Measurements from ENCODE around the gene ANKS1A. TPM values are rescaled to one million over a fixed set of nuclear protein-coding genes. Genes with fewer than 3 reads are reported as not detected.

The ANKS1A gene
- polyA plus RNA-seq, 5 donors, result 20.2 to 27.5 (median 25.0) TPM

DNA sequence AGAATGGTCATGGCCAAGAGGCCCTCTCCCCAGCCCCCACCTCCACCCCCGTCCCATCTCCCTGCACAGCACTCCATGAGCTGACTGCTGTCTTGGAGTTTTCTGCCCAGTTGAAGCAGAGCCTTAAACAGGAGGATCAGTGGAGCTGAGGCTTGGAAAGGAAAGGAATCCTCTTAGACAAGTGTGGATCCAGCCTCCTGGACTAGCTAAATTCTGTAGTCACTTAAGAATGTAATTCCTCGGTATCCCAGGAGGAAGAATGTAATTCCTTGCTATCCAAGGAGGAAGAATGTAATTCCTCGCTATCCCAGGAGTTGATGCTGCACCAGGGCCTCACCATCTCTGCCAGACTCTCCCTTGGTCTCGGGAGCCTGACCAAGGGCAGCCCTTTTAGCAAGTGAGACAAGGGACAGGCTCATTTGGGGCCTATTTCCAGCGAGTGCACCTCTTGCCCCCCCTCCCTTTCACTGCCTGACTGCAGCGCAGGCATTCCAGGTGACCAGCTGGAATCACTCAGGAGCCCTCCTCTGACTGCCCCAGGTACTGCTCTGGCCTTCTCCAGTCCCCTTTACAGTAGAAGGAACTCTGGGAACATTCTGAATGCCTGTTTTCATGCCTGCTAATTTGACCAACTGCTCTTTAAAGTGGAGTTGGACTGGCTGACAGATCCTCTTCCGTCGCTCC is 175.8 kb downstream of the ANKS1A start:
- DNase-seq, result no peak

DNA sequence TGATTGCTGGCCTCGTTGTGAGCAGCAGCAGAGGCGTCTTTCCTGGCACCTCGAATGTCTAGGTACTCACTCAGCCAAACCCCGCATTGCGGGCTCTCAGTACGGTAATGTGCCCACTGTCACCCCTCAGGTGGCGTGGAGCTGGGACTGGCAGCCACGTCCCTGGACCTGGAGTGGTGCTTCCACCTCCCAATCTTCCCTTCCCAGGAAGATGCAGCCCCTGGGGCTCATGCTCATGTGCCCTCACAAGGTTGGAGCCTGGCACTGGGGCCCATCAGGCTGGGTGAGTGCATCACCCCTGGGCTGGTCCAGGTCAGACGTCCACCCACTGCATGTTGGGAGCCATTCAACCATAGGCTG is 176.4 kb downstream of the ANKS1A start:
- DNase-seq, result no peak

DNA sequence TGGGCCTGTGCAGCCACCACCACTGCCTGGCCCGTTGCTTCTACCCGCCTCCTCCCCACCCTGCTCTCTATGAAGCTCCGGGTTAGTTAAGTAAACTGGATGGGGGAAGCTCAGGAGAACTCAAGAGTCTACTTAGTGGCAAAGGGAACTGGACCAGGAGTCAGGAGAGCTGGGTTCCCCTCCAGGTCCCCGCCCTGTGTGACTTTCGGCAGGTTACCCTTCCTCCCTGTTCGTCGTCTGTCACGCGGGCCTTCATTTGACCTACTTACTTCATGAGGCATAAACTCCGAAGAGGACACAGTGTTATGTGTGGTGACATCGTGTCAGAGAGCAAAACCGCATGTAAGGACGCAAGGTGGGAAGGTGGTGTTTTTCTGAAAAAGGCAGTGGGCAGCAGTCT is 176.8 kb downstream of the ANKS1A start:
- no peak for DNase-seq

DNA sequence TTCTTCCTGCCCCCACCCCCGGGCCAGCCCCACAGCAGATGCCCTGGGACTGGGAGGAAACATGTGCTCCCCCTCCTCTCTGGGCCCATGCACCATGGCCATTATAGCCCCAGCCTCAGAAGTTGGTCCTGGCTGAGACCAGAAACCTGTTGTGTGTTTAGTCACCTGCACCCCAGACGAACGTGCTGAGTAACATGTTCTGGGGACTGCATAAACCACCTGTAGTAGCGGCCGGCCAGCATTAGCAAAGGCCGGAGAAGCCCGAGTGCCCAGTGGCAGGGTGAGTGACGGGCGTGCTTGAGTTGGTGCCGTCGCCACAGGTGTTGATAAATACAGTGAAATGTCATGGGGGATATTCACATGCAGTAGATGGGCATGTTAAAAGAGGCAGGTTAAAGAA is 178.2 kb downstream of the ANKS1A start:
- no peak for DNase-seq

DNA sequence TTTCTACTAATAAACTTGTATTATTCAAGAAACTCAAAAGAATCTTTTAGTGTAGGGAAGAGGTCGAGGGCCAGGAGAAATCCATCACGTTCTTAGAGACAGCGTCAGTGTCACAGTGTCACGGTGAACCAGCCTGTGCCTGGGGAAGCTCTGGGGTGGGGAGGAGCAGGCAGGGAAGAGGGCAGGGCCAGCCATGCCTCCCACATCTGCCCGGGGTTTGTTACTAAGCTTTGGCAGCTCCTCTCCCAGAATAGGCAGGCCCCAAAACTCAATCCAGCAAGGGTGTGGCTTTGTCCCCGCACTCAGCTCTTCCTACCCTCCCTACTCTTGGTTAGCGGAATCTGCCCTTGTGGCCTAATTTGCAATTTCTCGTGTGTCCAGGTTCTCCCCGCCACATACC is 179.2 kb downstream of the ANKS1A start:
- DNase-seq, result no peak

DNA sequence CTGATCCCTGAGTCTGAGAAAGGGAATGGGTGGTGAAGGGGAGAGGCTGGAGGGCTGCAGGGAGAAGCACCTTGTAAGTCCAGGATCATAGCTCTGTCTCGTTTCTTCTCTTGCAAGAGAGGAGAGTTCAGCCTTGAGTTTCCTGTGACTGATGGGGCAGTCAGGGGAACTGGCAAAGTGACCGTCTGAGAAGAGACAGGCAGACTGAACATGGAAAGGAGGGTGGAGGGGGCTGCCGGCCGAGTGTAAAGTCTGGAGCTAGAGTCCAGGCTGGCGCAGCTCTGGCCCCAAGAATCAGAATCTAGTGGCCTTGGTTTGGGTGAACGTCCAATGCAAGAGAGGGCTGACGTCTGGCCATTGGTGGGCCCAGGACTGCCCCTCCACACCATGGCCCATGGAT is 179.6 kb downstream of the ANKS1A start:
- no peak for DNase-seq

DNA sequence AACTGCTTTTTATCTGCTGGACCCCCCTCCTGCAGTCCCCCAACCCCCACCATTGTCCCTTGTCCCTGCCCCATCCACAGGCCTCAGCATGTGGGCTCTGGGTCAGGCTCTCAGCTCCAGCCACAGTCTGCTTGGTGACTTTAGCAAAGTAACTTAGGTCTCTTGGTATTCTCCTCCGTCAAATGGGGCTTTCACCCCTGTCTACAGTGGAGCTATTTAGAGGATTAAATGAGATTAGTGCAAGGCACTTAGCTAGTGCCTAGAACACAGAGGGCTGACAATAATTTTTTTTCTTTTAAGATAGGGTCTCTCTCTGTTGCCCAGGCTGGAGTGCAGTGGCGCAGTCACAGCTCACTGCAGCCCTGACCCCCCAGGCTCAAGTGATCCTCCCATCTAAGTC is 180.2 kb downstream of the ANKS1A start:
- DNase-seq, result no peak

DNA sequence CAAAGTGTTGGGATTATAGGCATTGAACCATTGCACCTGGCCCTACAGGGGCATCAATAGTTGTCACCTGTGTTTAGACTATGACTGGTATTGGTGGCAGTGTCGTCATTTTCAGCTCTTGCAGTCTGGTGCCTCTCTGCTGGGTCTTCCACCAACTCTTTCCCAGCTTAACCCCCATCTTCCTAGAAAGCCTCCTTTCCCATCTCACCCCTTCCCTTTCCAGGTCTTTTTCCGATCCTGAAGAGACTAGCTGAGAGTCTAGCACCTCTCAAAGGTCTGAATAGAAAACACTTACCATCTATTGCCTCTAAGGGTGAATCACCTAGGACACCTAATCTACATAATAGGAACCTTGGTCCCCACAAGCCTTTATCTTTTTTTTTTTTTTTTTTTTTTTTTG is 181.1 kb downstream of the ANKS1A start:
- DNase-seq, result no peak

DNA sequence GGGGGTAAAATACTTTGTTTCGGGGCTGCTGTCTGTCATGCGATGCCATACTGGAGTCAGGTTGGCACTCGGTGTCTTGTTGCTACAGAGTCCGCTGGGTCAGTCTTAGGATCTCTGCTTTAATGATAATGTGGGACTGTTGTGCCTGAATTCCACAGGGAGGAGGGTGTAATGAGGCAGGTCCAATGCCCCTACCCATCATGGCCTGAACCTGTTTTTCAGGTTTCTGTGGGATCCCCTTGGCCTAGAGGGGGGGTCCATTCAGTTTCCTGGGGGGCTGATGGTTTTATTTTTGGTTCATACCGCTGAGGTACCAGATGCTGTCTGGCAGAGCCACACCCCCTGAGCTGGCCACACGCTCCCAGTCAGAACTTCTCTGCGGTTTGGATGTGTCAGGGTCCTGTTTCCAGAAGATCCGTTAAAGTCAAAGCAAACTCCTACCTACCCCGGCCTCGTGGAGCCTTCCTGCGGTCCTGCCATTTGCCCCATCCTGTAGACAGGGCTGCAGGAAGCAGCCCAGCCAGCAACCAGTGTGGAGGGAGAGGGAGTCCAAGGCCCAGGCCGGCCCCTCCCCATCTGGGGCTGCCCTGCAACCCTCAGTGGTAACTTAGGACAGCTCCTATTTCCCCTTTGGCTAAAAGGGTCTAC is 182.4 kb downstream of the ANKS1A start:
- no peak for DNase-seq

DNA sequence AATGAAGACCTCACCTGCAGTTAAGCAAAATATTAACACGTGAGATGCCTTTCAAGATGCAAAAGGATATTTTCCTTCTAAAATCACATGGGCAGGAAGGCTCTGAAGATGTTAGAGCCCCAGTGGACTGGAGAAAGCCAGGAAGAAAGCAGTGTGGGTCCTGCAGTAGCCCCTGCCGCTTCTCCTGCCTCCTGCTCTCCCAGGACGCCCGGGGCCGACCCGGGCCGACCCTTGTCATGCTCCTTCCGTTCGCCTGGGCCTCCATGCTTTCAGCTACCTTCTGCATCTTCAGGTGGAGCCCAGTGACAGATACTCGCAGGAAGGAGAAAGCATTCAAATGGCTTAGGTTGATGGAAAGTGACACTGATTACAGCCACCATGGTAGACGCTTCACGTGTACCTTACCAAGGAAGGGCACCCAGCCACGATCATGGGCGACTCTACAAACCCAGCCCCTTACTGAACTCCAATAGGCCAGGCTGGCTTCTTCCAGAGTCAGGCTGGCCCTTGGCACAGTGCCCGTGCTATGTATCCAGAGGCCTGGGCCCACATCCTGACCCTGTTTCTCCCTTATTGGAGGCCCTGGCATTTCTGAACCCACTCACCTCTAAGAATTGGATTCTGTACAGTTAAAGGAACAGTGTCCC is 183.1 kb downstream of the ANKS1A start:
- no peak for DNase-seq

DNA sequence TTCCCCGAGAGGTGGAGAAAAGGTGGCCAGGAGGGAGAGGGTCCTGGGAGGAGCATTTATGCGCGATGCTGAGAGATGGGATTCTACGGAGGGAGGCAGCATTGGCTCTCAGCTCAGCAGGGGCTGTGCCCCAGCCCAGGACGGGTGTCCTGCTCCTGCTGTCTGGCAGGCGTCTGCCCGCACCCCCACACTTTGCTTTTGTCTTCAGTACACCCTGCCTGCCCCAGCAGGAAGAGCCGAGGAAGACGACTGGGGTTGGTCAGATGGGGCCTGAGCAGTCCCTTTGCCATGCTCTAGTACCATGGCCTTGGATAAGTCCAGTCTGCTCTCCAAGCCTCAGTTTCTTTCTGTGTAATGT is 183.6 kb downstream of the ANKS1A start:
- no peak for DNase-seq

DNA sequence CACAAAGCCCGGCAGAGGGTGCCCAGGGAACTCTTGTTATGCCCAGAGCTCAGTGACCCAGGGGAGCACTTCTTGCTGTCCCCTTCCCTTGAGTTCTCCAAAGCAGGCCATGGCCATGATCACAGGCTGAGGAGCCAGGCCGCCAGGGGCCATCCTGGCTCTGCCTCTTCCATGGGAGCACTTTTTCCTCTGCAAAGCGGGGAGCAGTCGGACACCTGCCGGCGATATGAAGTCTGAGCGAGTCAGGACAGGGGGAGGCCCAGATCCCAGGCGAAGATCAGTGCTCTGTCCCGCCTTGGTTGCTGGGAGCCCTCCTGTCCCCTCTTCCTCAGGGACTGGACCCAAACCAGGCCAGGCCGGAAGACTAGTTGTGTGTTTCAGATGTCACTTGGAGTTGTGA is 184.2 kb downstream of the ANKS1A start:
- no peak for DNase-seq

DNA sequence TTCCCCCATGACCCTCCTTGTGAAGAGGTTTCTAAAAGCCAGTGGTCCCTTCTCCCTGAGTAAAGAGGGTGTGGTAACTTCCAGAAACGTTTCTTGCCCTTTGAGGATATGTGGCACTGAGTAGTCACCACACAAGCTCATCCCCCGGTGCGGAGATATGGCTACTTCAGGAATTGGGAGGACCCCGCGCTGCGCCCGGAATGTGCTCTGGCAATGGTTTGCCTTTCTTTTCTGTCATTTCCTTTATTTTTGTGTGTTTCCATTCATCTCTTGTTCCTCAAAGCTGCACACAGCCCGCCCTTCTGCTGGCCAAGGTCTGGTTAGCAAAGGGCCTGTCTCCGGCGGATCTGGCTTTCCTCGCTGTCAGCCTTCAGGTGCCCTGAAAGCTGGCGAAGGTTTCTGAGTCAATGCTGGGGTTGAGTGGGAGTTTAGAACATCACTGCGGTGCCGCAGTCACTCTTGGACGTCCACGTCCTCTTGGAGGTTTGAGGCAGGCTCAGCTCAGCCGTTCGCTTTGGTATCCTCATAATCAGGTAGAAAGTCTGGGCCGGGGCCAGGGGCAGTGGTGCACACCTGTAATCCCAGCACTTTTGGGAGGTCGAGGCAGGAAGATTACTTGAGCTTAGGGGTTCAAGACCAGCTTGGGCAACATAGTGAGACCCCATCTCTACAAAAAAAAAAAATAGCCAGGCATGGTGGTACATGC is 184.9 kb downstream of the ANKS1A start:
- no peak for DNase-seq

DNA sequence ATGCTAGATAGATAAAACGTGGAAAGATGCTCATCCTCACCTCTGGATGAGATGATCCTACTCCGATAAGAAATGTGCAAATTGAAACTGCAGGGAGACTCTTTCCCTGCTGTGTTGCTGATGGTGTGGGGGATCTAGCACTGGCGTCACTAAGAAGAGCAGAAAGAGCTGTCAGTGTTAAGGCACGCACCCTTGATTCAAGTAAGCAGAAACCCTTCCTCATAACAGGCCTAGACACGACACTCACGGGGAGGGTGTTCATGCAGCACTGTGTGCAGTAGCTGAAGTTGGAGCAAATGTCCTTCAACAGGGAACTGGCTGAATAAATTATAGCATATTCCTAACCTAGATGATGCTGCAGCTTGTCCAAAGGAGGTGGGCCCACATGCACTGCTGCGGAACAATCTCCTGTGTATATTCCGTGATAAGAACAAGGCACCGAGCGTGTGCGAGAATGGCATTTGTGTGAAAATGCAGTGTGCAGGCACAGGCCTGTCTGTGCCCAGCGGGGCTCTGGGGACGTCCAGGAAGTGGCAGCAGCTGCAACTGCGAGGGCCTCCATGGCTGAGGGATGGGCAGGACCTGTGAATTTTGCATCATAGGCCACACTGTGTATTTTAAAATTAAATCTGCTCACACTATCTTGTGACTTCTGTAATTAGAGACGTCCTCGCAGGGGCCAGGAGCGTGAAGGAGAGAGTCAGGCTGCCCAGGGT is 188.1 kb downstream of the ANKS1A start:
- no peak for DNase-seq

DNA sequence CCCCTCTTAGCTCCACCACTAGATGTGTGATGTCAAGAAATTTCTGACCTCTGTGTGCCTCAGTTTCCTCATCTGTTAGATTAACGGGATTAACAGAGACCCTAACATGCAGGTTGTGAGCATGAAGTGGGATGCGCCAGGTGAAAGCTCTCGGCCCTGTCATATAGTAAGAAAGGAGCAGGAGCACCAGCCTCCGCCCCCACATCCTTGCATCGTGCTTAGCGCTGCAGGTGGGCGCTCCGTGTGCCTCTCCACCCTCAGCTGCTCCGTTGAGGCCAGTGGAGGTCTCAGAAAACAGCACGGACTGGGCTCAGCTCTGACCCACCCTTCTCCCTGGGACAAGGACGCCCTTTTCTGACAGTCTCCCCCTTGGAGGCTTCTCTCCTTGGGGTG is 188.7 kb downstream of the ANKS1A start:
- no peak for DNase-seq

DNA sequence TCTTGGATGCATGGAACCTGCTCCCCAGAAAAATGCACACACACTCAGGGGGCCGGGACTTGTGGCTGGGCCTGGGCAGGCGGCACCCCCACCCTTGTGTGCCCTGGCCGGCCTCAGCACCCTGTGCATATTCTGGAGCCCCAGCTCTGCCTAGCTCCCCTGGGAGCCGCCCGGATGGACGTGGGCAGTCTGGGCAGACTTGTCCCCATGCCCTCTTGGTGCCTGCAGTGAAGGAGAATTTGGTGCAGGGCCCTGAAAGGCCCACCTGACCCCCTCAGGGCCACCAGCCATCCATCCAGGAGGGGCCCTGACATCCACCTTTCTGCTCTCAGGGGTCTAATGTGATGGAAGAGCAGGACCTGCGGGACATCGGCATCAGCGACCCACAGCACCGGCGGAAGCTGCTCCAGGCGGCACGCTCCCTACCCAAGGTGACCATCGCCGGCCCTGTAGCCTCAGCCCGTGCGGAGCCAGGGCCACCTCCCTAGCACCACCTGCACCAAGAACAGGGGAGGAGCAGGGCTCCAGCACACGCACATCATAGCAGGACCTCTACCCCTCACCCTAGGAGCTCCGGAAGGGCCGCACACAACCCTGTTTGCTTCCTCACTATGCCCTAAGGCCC is 189.3 kb downstream of the ANKS1A start:
- no peak for DNase-seq

DNA sequence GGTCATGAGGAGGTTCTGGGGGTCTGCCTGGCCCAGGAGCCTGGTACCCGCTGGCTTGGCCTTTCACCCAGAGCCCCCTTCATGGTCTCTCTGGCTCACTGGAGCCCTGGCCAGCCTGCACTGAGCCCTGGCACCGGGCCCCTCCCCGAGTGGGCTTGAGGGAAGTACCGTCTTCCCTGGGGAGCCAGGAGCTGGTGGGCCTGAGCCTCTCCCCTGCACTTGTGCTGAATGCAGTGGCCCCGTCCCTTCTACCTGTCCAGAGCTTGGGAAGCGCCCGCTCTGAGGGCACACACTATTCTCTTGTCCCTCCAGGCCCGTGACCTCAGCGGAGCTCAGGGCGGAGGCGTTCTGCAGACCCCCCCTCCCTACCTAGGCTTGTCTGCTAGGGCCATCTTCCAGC is 189.8 kb downstream of the ANKS1A start:
- DNase-seq, result no peak

DNA sequence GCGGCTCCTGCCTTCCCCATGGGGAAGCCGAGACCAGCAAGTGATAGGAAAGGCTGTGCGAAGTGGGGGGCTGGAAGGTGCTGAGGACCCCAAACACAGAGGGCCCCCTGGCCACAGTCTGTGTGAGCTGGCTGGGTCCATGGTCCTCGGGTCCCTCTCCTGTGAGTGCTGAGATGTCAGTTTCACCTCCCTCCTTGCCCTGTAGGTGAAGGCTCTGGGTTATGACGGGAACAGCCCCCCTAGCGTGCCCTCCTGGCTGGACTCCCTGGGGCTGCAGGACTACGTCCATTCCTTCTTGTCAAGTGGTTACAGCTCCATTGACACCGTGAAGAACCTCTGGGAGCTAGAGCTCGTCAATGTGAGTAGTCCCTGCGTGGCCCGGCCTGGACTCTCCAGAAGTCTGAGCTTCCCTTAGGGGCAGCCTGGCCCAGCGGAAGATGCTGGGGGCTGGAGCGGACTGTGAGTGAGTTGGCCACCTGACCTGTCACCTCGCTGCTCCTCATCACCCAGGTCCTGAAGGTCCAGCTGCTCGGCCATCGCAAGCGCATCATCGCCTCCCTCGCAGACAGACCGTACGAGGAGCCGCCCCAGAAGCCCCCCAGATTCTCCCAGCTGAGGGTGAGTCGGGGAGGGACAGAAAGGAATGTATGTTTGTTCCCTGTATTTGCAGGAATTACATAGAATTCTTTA is 190.4 kb downstream of the ANKS1A start:
- no peak for DNase-seq

DNA sequence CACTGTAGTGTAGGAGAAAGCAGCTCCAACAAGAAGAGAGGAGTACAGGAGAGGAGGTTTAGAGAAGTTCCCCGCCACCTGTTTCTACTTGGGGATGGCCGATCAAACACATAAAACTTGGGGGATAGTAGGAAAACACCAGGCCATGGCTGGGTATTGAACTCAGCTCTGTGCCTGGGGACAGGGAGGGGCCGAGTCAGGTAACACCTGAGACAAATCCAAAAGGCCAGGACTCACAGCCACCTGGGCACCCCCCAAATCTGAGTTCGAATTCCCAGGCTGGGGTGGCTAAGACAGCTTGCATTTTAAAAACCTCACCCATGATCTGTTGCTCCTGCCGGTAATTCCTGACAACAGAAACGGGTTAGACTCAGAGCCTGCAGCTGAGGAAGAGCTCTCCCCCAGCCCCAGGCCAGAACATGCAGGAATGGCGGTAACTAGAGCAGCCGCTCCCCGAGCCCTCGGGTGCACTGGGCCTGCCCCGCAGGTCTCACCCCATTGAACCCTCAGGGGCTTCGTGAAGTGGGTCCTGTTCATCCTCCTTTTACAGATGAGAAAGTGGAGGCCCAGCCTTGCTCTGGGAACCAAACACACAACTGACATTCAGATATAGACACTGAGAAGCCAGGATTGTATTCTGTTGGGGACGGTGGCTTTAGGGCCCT is 191.1 kb downstream of the ANKS1A start:
- DNase-seq, result no peak

DNA sequence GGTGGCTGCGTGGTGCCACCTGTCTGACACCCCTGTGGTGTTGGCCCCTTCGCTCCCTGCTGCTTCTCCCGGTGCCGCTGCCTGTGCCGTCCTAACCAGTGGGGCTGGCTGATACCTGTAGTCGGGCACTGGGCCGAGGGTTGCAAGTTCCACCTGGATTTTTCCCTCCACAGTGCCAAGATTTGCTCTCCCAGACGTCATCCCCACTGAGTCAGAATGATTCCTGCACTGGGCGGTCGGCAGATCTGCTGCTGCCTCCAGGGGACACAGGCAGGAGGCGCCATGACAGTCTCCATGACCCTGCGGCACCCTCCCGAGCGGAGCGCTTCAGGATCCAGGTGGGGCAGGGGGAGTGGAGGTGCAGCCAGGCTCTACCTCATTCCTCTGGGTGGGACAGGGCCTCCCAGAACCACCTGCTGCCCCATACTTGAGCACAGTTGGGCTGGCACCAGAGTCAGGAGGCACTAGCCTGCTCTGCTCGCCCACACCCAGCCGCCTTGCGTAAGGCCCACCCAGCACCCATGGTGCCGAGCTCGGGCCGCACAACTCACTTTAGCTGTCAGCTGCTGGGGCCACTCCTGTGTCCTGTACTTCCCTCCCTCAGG is 191.9 kb downstream of the ANKS1A start:
- DNase-seq, result no peak
